Stimulated activated naive CD8-positive, alpha-beta T cell treated with anti-CD3 and anti-CD28 coated beads, Interleukin-15, Interleukin-2, amounts not matched to agents 100 ng/mL and 50 ng/mL, for 24 hours (primary cell): ENCODE data around the gene CEACAM8.
"Not testable (repeated sequence)": the region's sequence is repeated elsewhere in the genome, so short reads cannot be mapped to it uniquely, and the experiment has no call there.

Source experiments
- H3K27ac Mint-ChIP-seq: one replicate; pipeline ENCODE4 v1.8.0; 2021; ENCODE audit warnings: mild to moderate bottlenecking, mixed read lengths
- H3K27me3 Mint-ChIP-seq: one replicate; pipeline ENCODE4 v1.8.0; 2021; ENCODE audit warnings: mixed read lengths
- H3K36me3 Mint-ChIP-seq: one replicate; pipeline ENCODE4 v1.8.0; 2021; ENCODE audit warnings: low read depth, mixed read lengths
- H3K4me1 Mint-ChIP-seq: one replicate; pipeline ENCODE4 v1.8.0; 2021; ENCODE audit warnings: low read depth, mixed read lengths
- H3K4me3 Mint-ChIP-seq: one replicate; pipeline ENCODE4 v1.8.0; 2021; ENCODE audit warnings: mild to moderate bottlenecking, mixed read lengths
- H3K9me3 Mint-ChIP-seq: one replicate; pipeline ENCODE4 v1.8.0; 2021; ENCODE audit warnings: mixed read lengths

Gene CEACAM8

GRCh38 chr19:42594617-42595489, at the start of gene CEACAM8:
Gene CEACAM8, minus strand, starts transcription at chr19:42594924. Its CDS starts 96 bp downstream, at chr19:42594828.
- H3K36me3 Mint-ChIP-seq: no peaks in the 10 kb centered on the region
- H3K9me3 Mint-ChIP-seq: no peaks in the 10 kb centered on the region
- H3K27ac Mint-ChIP-seq: no peak within 1 kb of the TSS
- no peak within 1 kb of the TSS for H3K4me3 Mint-ChIP-seq
- H3K27me3 Mint-ChIP-seq: peaks cover 13% of the 10 kb centered on the region
- H3K4me1 Mint-ChIP-seq: no peaks in the 10 kb centered on the region

- H3K9me3 Mint-ChIP-seq: not testable (repeated sequence)
These were observed 44.8 kb upstream of the CEACAM8 start for GRCh38 chr19:42639324-42640092.

GRCh38 chr19:42635233-42635539, 40.5 kb upstream of the CEACAM8 start:
- Mint-ChIP-seq H3K9me3 (no peaks in the 10 kb centered on the region), H3K27me3 (peaks cover 15% of the 10 kb centered on the region), H3K27ac (no peak overlapping the region), H3K4me1 (peaks cover 11% of the 10 kb centered on the region), H3K4me3 (no peak overlapping the region), H3K36me3 (no peaks in the 10 kb centered on the region)

More at GRCh38 chr19:42639324-42640092, 44.8 kb upstream of the CEACAM8 start:
- not testable (repeated sequence) for H3K27ac Mint-ChIP-seq, H3K4me3 Mint-ChIP-seq, H3K36me3 Mint-ChIP-seq, H3K4me1 Mint-ChIP-seq
- peaks cover 27% of the 10 kb centered on the region for H3K27me3 Mint-ChIP-seq

GRCh38 chr19:42634409-42635232, 39.9 kb upstream of the CEACAM8 start:
- H3K27me3 Mint-ChIP-seq: peaks cover 15% of the 10 kb centered on the region
- H3K36me3 Mint-ChIP-seq: no peaks in the 10 kb centered on the region
- no peak overlapping the region for H3K4me3 Mint-ChIP-seq
- peaks cover 13% of the 10 kb centered on the region for H3K4me1 Mint-ChIP-seq
- H3K9me3 Mint-ChIP-seq: no peaks in the 10 kb centered on the region
- H3K27ac Mint-ChIP-seq: no peak overlapping the region

DNA sequence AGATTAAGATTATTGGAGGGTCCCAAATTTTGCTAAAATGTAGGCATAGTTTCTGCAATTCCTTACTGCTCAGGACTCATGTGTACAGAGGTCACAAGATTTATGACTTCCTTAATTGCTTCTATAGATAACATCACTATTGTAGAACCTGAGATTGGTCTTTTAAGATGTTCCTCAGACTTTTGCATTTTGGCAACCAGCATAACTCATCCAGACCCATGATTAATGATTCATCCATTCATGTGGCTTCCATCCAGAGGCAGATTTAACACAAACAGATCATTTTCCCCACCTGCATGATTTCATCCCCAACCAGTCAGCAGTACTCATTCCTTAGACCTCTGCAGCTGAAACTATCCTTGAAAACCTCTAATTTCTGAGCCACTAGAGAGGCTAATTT, 34.5 kb upstream of the CEACAM8 start:
- no peak overlapping the region for H3K4me3 Mint-ChIP-seq
- no peaks in the 10 kb centered on the region for H3K36me3 Mint-ChIP-seq
- no peak overlapping the region for H3K27ac Mint-ChIP-seq
- H3K9me3 Mint-ChIP-seq: no peaks in the 10 kb centered on the region
- peaks cover 29% of the 10 kb centered on the region for H3K4me1 Mint-ChIP-seq
- peaks cover 17% of the 10 kb centered on the region for H3K27me3 Mint-ChIP-seq

GRCh38 chr19:42628411-42629140, 33.9 kb upstream of the CEACAM8 start:
- Mint-ChIP-seq H3K27ac (peak overlapping the region; percentile 75), H3K36me3 (no peaks in the 10 kb centered on the region), H3K4me3 (no peak overlapping the region), H3K4me1 (peaks cover 27% of the 10 kb centered on the region), H3K27me3 (peaks cover 17% of the 10 kb centered on the region), H3K9me3 (no peaks in the 10 kb centered on the region)

DNA sequence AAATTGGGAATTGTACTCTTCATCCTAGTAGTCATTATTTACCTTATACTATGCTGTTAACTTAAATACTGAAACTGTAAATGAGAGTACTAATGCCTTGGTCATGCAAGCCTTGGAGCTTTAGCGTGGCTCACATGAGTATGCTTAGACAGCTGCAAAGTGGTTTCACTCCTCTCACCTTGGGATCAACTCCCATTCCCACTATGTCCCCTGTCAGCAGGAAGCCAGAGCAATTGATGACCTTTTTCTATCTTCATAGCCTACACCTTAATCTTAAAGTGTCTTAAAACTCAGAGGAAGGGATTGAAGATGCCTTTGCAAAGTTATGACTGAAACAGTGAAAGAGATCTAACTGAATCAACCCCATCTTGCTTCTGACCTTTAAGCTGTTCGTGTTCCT, 33.2 kb upstream of the CEACAM8 start:
- no peaks in the 10 kb centered on the region for H3K9me3 Mint-ChIP-seq
- peak overlapping the region; percentile 28 for H3K27ac Mint-ChIP-seq
- H3K4me1 Mint-ChIP-seq: peaks cover 27% of the 10 kb centered on the region
- H3K36me3 Mint-ChIP-seq: no peaks in the 10 kb centered on the region
- peaks cover 22% of the 10 kb centered on the region for H3K27me3 Mint-ChIP-seq
- no peak overlapping the region for H3K4me3 Mint-ChIP-seq

DNA sequence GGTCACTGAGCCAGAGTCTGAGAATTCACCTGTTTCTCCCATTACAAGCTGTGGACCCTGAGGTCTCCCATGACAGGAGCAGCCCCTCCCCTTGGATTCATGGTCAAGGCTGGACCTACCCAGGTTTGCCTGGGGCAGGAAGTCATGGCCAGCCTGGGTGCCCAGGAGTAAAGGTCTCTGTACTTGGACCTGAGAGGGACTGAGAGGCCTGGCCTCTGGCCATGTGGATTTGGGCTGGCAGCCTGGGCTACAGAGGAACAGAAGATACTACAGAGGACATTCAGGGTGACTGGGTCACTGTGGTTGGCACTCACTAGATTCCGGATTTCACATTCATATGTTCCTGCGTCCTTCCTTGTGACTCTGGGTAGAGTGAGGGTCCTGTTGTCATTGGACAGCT, 31.5 kb upstream of the CEACAM8 start:
- Mint-ChIP-seq H3K27ac (no peak overlapping the region), H3K9me3 (no peaks in the 10 kb centered on the region), H3K4me1 (peaks cover 27% of the 10 kb centered on the region), H3K36me3 (no peaks in the 10 kb centered on the region), H3K27me3 (peaks cover 28% of the 10 kb centered on the region), H3K4me3 (no peak overlapping the region)

GRCh38 chr19:42619271-42619670, 24.5 kb upstream of the CEACAM8 start:
- no peak overlapping the region for H3K27ac Mint-ChIP-seq
- H3K4me3 Mint-ChIP-seq: no peak overlapping the region
- H3K9me3 Mint-ChIP-seq: no peaks in the 10 kb centered on the region
- no peaks in the 10 kb centered on the region for H3K36me3 Mint-ChIP-seq
- peaks cover 47% of the 10 kb centered on the region for H3K27me3 Mint-ChIP-seq
- no peaks in the 10 kb centered on the region for H3K4me1 Mint-ChIP-seq

DNA sequence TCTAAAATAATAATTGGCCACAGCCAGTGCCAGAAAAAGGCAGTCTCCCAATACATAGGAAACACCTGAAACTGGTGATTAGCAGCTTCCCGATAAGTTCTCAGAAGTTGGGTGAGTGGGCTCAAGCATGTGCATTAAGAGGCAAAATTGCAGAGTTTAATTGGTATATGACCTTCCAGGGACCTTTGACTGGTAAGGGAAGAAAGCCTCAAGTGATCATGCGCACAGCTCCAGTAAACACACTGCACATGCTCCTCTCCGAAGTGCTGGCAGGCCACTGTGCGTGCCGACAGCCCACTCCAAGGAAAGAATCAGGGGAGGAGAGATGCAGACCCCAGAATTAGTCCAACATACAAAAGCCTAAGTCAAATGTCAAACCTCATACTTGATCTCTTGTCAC, 18.9 kb upstream of the CEACAM8 start:
- Mint-ChIP-seq H3K4me1 (no peaks in the 10 kb centered on the region), H3K9me3 (no peaks in the 10 kb centered on the region), H3K4me3 (no peak overlapping the region)

GRCh38 chr19:42610401-42610915, 15.7 kb upstream of the CEACAM8 start:
- H3K36me3 Mint-ChIP-seq, H3K4me1 Mint-ChIP-seq, H3K27ac Mint-ChIP-seq, H3K4me3 Mint-ChIP-seq, H3K9me3 Mint-ChIP-seq: not testable (repeated sequence)
- peaks cover 16% of the 10 kb centered on the region for H3K27me3 Mint-ChIP-seq

More for the DNA sequence above, 18.9 kb upstream of the CEACAM8 start:
- H3K27ac Mint-ChIP-seq: no peak overlapping the region
- peaks cover 20% of the 10 kb centered on the region for H3K27me3 Mint-ChIP-seq
- no peaks in the 10 kb centered on the region for H3K36me3 Mint-ChIP-seq

DNA sequence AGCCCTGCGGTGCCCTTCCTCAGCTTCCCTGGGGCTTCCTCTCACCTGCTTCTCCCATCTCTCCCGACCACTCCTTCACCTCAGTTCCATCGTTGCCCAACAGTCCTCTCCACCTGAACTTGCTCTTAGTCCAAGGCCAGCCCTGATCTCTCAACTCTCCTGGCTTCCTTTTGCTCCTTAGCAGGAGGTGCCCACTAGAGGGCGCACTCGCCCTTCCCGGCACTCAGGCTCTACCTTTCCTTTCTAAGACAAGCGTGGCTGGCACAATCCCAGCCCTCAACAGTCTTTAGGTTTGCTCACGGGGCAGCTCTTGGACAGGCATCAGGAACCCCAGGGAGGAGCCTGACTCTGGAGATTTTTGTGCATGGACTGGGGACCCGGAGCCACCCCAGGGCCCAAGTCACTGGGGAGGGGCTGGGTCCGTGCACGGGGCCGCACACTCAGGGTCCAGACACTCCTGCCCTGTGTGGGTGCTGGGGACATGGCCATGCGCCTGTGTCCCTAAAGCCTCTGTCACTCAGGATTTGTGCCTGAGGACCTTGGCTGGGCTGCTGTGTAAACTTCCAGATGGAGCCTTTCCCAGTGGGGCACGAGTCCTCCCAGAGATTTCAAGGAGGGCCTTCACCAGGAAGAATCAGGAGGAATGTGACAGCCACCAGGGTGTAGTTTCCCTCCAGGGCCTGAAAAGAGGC, 12.1 kb upstream of the CEACAM8 start:
- H3K27ac Mint-ChIP-seq: no peak overlapping the region
- no peak overlapping the region for H3K4me3 Mint-ChIP-seq
- no peaks in the 10 kb centered on the region for H3K9me3 Mint-ChIP-seq
- no peaks in the 10 kb centered on the region for H3K4me1 Mint-ChIP-seq
- H3K36me3 Mint-ChIP-seq: no peaks in the 10 kb centered on the region
- H3K27me3 Mint-ChIP-seq: peaks cover 27% of the 10 kb centered on the region

DNA sequence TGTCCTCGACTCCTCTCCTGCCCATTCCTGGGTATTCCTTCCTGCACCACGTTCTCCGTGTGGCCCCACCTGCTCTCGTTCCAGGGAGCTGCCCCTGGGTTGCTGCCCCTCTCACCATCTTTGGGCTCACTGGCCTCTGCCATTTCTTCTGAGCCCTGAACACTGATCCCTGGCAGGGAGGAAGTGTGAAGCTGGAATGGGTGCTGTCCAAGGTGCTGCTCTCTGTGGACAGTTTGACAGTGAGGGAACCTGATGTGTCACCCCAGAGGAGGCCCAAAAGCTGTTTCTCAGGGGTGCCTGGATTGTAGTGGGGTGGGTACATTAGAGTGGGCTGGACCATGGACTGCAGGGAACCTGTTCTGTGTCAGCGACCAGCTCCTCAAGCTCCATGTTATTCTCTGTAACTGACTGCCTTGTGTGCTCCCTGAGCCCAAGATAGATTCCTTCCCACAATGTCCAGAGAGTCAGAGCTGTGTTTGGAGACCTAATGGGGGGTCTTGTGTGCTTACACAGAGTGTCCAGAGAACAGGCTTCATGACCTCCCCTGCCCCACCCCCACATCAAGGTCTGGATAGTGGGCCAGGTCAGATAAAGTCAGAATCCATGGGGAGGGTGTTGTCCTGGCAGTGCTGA, 7.2 kb upstream of the CEACAM8 start:
- no peaks in the 10 kb centered on the region for H3K9me3 Mint-ChIP-seq
- peaks cover 39% of the 10 kb centered on the region for H3K27me3 Mint-ChIP-seq
- H3K27ac Mint-ChIP-seq: no peak overlapping the region
- no peaks in the 10 kb centered on the region for H3K36me3 Mint-ChIP-seq
- H3K4me3 Mint-ChIP-seq: no peak overlapping the region
- no peaks in the 10 kb centered on the region for H3K4me1 Mint-ChIP-seq
